Lung (tissue), 12 donors: Measurements from ENCODE around the gene COL5A2. TPM values are rescaled to one million over a fixed set of nuclear protein-coding genes. Genes with fewer than 3 reads are reported as not detected.
A peak's percentile ranks its signal among the peaks of the same experiment; 100 is the strongest.

Experiments used
- ATAC-seq: fragments of 200-7000 bp; cut with Tn5 transposase; one replicate; pipeline ENCODE4 v1.9.1; 2020; ENCODE audit warnings: moderate number of reproducible peaks; ENCODE audit not compliant: insufficient read depth, low FRiP score
- DNase-seq, 3 donors: peaks; one replicate each; pipeline ENCODE4 v3.0.0-alpha.2; 2013 to 2017
- H3K27ac ChIP-seq, 2 donors: one replicate each; pipeline ENCODE4 v1.5.1; 2013; ENCODE audit warnings: mild to moderate bottlenecking in 2 of 2, moderate library complexity in 2 of 2, control low read depth in 1 of 2, inconsistent platforms in 1 of 2, low read depth in 1 of 2, low read length in 1 of 2
- H3K27me3 ChIP-seq, 3 donors: one replicate each; pipeline ENCODE4 v1.5.1; 2013; ENCODE audit warnings: low read length in 2 of 3; ENCODE audit not compliant: control insufficient read depth in 3 of 3, insufficient read depth in 3 of 3
- H3K36me3 ChIP-seq, 4 donors: one replicate each; pipeline ENCODE4 v1.5.1; 2013; ENCODE audit warnings: low read length in 4 of 4, mild to moderate bottlenecking in 1 of 4, moderate library complexity in 1 of 4; ENCODE audit not compliant: control insufficient read depth in 4 of 4, insufficient read depth in 4 of 4
- H3K4me1 ChIP-seq, 5 donors: one replicate each; pipeline ENCODE4 v1.5.1; 2013; ENCODE audit warnings: low read length in 5 of 5, mild to moderate bottlenecking in 2 of 5, moderate library complexity in 1 of 5; ENCODE audit not compliant: control insufficient read depth in 5 of 5, insufficient read depth in 5 of 5
- H3K4me3 ChIP-seq: one replicate; pipeline ENCODE4 v1.5.1; 2013; ENCODE audit warnings: mild to moderate bottlenecking, control low read depth, moderate library complexity
- H3K9ac ChIP-seq, 2 donors: one replicate each; pipeline ENCODE4 v1.5.1; 2013; ENCODE audit warnings: low read length in 2 of 2, control low read depth in 1 of 2; ENCODE audit not compliant: insufficient read depth in 1 of 2
- H3K9me3 ChIP-seq, 4 donors: one replicate each; pipeline ENCODE4 v1.5.1; 2013; ENCODE audit warnings: low read length in 3 of 4, mild to moderate bottlenecking in 1 of 4, moderate library complexity in 1 of 4; ENCODE audit not compliant: control insufficient read depth in 4 of 4, insufficient read depth in 3 of 4
- CTCF ChIP-seq: IDR thresholded peaks from 2 replicates; pipeline ENCODE4 v1.5.1; 2012; ENCODE audit warnings: mild to moderate bottlenecking; ENCODE audit errors: control extremely low read depth, extremely low read depth
- WGBS, 2 donors: extraction: QIAGEN DNeasy Blood & Tissue Kit; methylation state at CpG; one replicate each; pipeline ENCODE4 v1.1.7; 2013; 5-methylcytosine and 5-hydroxymethylcytosine counted together
- polyA plus RNA-seq, 2 donors: library from polyadenylated mRNA; stranded (reverse); fragments of 200-250 nt; gene quantifications; one replicate each; pipeline ENCODE4 v1.2.1, GENCODE V29; 2013
- total RNA-seq, 2 donors: library from RNA; depleted of rRNA in 1 of 2; stranded (reverse); fragments of >200 nt in 1 of 2; gene quantifications; one replicate each; pipeline ENCODE4 v1.2.1, GENCODE V29; 2014 to 2021
- donor health status: control.
- donor health status: control.
- donor health status: Bipolar disorder and iron deficiency.
- donor health status: healthy.
- donor health status: DM: yes; HTN: yes; CAD: no.

COL5A2 gene
- total and polyA plus RNA-seq, 4 donors, result 9.9 to 209 (median 48.8) TPM

- Histone ChIP-seq H3K4me3 (no peak overlapping the region), H3K36me3 (no peaks in the 10 kb centered on the region), H3K27ac (peak overlapping the region in 1 of 2 donors; percentile 60), H3K9ac (peak overlapping the region in 1 of 2 donors; percentile 47), H3K4me1 (peaks cover 0 to 36% (median 8%) of the 10 kb centered on the region in 5 donors), H3K27me3 (no peaks in the 10 kb centered on the region), H3K9me3 (no peaks in the 10 kb centered on the region)
- ATAC-seq (peak; percentile 51), DNase-seq (peak; percentile 67 to 87 (median 85))
- no peak for TF ChIP-seq CTCF
- 35 to 54% methylated on average over 7 of the region's 7 CpGs for WGBS, 2 donors
These were observed 30.9 kb upstream of the COL5A2 start for GRCh38 chr2:189210250-189211087.

GRCh38 chr2:189208254-189208653, 28.7 kb upstream of the COL5A2 start:
- 55 to 56% methylated on average over 1 of the region's 1 CpG for WGBS, 2 donors
- no peak overlapping the region for H3K9ac ChIP-seq
- H3K27me3 ChIP-seq, result no peaks in the 10 kb centered on the region
- DNase-seq (no peak), ATAC-seq (no peak)
- no peak overlapping the region for H3K27ac ChIP-seq
- no peaks in the 10 kb centered on the region for H3K9me3 ChIP-seq
- H3K4me3 ChIP-seq, result no peak overlapping the region
- no peak for TF ChIP-seq CTCF
- H3K36me3 ChIP-seq, result no peaks in the 10 kb centered on the region
- peaks cover 0 to 31% (median 5%) of the 10 kb centered on the region in 5 donors for H3K4me1 ChIP-seq

GRCh38 chr2:189204322-189204941, 24.9 kb upstream of the COL5A2 start:
- H3K4me1 ChIP-seq, result peaks cover 0 to 2% (median 0%) of the 10 kb centered on the region in 5 donors
- no peaks in the 10 kb centered on the region for H3K27me3 ChIP-seq
- ATAC-seq (no peak), DNase-seq (no peak)
- 70 to 88% methylated on average over 3 of the region's 3 CpGs for WGBS, 2 donors
- H3K9me3 ChIP-seq, result no peaks in the 10 kb centered on the region
- no peak for TF ChIP-seq CTCF
- no peak overlapping the region for H3K9ac ChIP-seq
- H3K27ac ChIP-seq, result no peak overlapping the region
- no peak overlapping the region for H3K4me3 ChIP-seq
- H3K36me3 ChIP-seq, result no peaks in the 10 kb centered on the region
